Liver (tissue), 3 donors: ENCODE data around the gene KLF11.

Source experiments
- CTCF ChIP-seq: fragments of 150-350 bp; IDR thresholded peaks from 2 replicates; pipeline ENCODE4 v1.5.1; 2017; ENCODE audit warnings: improper control_type of control experiment, low read depth, low read length; ENCODE audit not compliant: missing input control
- EGR1 ChIP-seq, 2 donors: IDR thresholded peaks; 2 replicates each; pipeline ENCODE4 v1.6.1; 2016 to 2018; ENCODE audit warnings: antibody characterized with exemption in 2 of 2, low read depth in 2 of 2
- FOXA1 ChIP-seq: IDR thresholded peaks from 2 replicates; pipeline ENCODE4 v1.6.1; 2016; ENCODE audit warnings: antibody characterized with exemption
- donor health status: healthy.
- donor health status: healthy.

- TF ChIP-seq CTCF: no peak
- TF ChIP-seq FOXA1: no peak
- no peak for TF ChIP-seq EGR1 (IDR thresholded peaks at IDR 0.05; ENCODE audit: low read depth in 2 of 2)
Observed at GRCh38 chr2:10057231-10058107, 14.1 kb downstream of the KLF11 start.
